ENCODE measurements around the gene CNNM4.
"Not testable (repeated sequence)": the region's sequence is repeated elsewhere in the genome, so short reads cannot be mapped to it uniquely, and the experiment has no call there.

The CNNM4 gene

DNA sequence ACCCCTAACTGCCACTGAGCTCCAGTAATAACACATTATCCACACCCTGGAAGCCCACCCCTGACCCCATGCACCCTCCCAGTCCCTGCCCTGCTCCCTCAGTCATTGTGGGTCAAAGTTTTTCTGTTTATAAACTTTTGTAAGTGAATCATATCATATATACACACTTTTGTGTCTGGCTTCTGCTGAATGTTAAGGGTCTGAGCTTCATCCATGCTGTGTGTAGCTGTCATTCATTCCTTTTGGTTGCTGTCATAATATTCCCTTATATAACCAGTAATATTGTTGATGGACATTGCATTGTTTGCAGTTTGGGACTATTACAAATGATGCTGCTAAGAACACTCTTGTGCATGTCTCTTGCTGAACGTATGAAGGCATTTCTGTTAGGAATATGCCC, 14.5 kb downstream of the CNNM4 start:
- Histone ChIP-seq H3K4me1 (ENCODE audit: control insufficient read depth, insufficient read depth, low read length) (peaks cover 50% of the 10 kb centered on the region), H3K9me3 (ENCODE audit: control insufficient read depth, low read length) (no peaks in the 10 kb centered on the region), H3K4me3 (ENCODE audit: low read length) (no peak overlapping the region), H3K36me3 (ENCODE audit: control insufficient read depth, insufficient read depth, low read length) (no peaks in the 10 kb centered on the region), H3K27me3 (ENCODE audit: control insufficient read depth, insufficient read depth, low read length) (no peaks in the 10 kb centered on the region), H3K9ac (ENCODE audit: low read length) (no peak overlapping the region)

- H3K27me3 ChIP-seq (ENCODE audit: control insufficient read depth, insufficient read depth, low read length) = no peaks in the 10 kb centered on the region
- H3K9ac ChIP-seq (ENCODE audit: low read length) = no peak overlapping the region
- no peaks in the 10 kb centered on the region for H3K36me3 ChIP-seq (ENCODE audit: control insufficient read depth, insufficient read depth, low read length)
- peaks cover 35% of the 10 kb centered on the region for H3K4me1 ChIP-seq (ENCODE audit: control insufficient read depth, insufficient read depth, low read length)
- no peak overlapping the region for H3K4me3 ChIP-seq (ENCODE audit: low read length)
- H3K9me3 ChIP-seq (ENCODE audit: control insufficient read depth, low read length) = no peaks in the 10 kb centered on the region
Observed at GRCh38 chr2:96783388-96783787, 22.7 kb downstream of the CNNM4 start.

GRCh38 chr2:96787411-96787810, 26.7 kb downstream of the CNNM4 start:
- Histone ChIP-seq H3K9me3 (ENCODE audit: control insufficient read depth, low read length) (no peaks in the 10 kb centered on the region), H3K36me3 (ENCODE audit: control insufficient read depth, insufficient read depth, low read length) (no peaks in the 10 kb centered on the region), H3K4me1 (ENCODE audit: control insufficient read depth, insufficient read depth, low read length) (peaks cover 42% of the 10 kb centered on the region), H3K9ac (ENCODE audit: low read length) (no peak overlapping the region), H3K27me3 (ENCODE audit: control insufficient read depth, insufficient read depth, low read length) (no peaks in the 10 kb centered on the region), H3K4me3 (ENCODE audit: low read length) (no peak overlapping the region)

- peaks cover 35% of the 10 kb centered on the region for H3K4me1 ChIP-seq (ENCODE audit: control insufficient read depth, insufficient read depth, low read length)
- no peaks in the 10 kb centered on the region for H3K27me3 ChIP-seq (ENCODE audit: control insufficient read depth, insufficient read depth, low read length)
- H3K4me3 ChIP-seq (ENCODE audit: low read length) = no peak overlapping the region
- no peaks in the 10 kb centered on the region for H3K9me3 ChIP-seq (ENCODE audit: control insufficient read depth, low read length)
- peak overlapping the region; percentile 57 for H3K9ac ChIP-seq (ENCODE audit: low read length)
- no peaks in the 10 kb centered on the region for H3K36me3 ChIP-seq (ENCODE audit: control insufficient read depth, insufficient read depth, low read length)
Observed at GRCh38 chr2:96788442-96789244, 27.9 kb downstream of the CNNM4 start.

GRCh38 chr2:96789245-96789617, 28.5 kb downstream of the CNNM4 start:
- H3K36me3 ChIP-seq (ENCODE audit: control insufficient read depth, insufficient read depth, low read length) = no peaks in the 10 kb centered on the region
- H3K4me1 ChIP-seq (ENCODE audit: control insufficient read depth, insufficient read depth, low read length) = peaks cover 32% of the 10 kb centered on the region
- no peaks in the 10 kb centered on the region for H3K27me3 ChIP-seq (ENCODE audit: control insufficient read depth, insufficient read depth, low read length)
- no peaks in the 10 kb centered on the region for H3K9me3 ChIP-seq (ENCODE audit: control insufficient read depth, low read length)
- no peak overlapping the region for H3K9ac ChIP-seq (ENCODE audit: low read length)
- H3K4me3 ChIP-seq (ENCODE audit: low read length) = no peak overlapping the region

DNA sequence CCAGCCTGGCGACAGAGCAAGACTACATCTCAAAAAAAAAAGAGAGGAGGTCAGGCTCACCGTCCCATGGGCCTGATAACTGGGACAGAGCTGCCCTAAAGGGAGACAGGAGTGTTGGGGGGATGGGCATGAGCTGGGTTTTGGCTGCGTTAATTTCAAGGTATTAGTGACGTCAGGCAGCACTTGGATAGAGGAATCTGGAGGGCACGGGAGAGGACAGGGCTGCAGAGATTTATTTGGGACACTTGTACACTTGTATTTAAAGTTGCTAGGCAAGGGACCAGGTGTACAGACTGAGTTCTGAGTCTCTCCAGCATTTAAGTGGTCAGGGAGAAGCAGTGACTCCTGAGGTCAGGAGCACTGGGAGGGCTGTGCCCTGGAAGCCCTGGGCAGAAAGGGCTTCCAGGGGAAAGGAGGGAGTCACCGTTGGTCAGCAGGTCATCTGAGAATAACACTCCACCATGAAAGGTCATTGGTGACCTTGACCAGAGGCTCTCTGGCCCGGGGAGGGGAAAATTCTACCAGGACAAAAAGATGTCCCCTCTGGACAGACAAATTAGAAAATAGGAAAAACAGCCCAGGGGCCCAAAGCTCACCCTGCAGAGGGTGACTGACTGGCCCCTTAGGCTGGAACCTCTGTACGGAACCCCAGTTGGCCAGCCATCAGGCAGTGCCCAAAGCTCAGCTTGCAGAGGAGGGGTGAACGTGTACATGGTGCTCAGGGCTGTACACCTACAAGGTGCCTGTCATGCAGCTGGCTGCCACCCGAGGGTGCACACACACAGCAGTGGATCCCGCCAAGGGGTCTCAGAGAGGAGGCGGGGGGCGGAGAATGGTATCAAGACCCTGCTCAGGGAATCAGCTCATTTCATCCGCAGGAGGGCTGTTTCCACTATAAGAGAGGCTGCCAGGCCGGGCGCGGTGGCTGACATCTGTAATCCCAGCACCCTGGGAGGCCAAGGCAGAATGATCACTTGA, 32.4 kb downstream of the CNNM4 start:
- Histone ChIP-seq H3K9ac (ENCODE audit: low read length) (no peak overlapping the region), H3K9me3 (ENCODE audit: control insufficient read depth, low read length) (no peaks in the 10 kb centered on the region), H3K4me1 (ENCODE audit: control insufficient read depth, insufficient read depth, low read length) (peaks cover 14% of the 10 kb centered on the region), H3K27me3 (ENCODE audit: control insufficient read depth, insufficient read depth, low read length) (no peaks in the 10 kb centered on the region), H3K4me3 (ENCODE audit: low read length) (no peak overlapping the region), H3K36me3 (ENCODE audit: control insufficient read depth, insufficient read depth, low read length) (no peaks in the 10 kb centered on the region)

- Histone ChIP-seq H3K36me3 (ENCODE audit: control insufficient read depth, insufficient read depth, low read length) (peaks cover 5% of the 10 kb centered on the region), H3K27me3 (ENCODE audit: control insufficient read depth, insufficient read depth, low read length) (no peaks in the 10 kb centered on the region), H3K9ac (ENCODE audit: low read length) (no peak overlapping the region), H3K9me3 (ENCODE audit: control insufficient read depth, low read length) (no peaks in the 10 kb centered on the region), H3K4me1 (ENCODE audit: control insufficient read depth, insufficient read depth, low read length) (no peaks in the 10 kb centered on the region), H3K4me3 (ENCODE audit: low read length) (no peak overlapping the region)
Observed at GRCh38 chr2:96795076-96795475, 34.4 kb downstream of the CNNM4 start.

DNA sequence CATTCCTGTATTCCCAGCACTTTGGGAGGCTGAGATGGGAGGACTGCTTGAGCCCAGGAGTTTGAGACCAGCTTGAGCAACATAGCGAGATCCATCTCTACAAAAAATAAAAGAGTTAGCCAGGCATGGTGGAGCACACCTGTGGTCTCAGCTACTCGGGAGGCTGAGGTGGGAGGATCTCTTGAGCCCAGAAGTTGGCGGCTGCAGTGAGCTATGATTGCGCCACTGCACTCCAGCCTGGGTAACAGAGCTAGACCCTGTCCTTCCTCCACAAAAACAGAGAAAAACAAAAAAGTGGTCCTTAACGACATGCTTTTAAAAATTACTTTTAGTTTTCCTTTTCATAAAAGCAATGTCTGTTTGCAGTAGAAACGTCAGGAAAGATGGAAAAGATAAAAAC, 35.8 kb downstream of the CNNM4 start:
- not testable (repeated sequence) for H3K9me3 ChIP-seq (ENCODE audit: control insufficient read depth, low read length); H3K4me3 ChIP-seq (ENCODE audit: low read length); H3K9ac ChIP-seq (ENCODE audit: low read length); H3K36me3 ChIP-seq (ENCODE audit: control insufficient read depth, insufficient read depth, low read length); H3K27me3 ChIP-seq (ENCODE audit: control insufficient read depth, insufficient read depth, low read length)
- H3K4me1 ChIP-seq (ENCODE audit: control insufficient read depth, insufficient read depth, low read length) = peaks cover 11% of the 10 kb centered on the region

DNA sequence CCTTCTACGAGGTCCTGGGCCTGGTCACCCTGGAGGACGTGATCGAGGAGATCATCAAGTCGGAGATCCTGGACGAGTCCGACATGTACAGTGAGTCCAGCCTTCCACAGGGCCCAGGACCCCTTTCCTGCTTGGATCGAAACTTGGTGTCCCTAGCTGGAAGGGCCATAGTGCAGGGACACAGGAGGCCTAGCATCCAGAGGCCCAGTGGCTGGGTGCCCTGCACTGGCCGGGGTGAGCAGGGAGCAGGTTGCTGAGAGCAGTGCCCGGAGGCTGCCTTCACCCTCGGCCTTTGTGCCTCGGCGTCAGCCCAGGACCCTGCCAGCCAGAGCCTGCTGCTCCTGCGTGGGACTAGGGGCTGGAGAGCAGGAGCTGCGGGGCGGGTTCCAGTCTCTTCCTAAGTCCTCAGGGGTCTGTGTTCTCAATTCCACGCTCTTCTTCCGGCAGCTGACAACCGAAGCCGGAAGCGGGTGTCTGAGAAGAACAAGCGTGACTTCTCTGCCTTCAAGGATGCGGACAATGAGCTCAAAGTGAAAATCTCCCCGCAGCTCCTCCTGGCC, 36.4 kb downstream of the CNNM4 start:
- no peak overlapping the region for H3K4me3 ChIP-seq (ENCODE audit: low read length)
- H3K9ac ChIP-seq (ENCODE audit: low read length) = no peak overlapping the region
- H3K27me3 ChIP-seq (ENCODE audit: control insufficient read depth, insufficient read depth, low read length) = no peaks in the 10 kb centered on the region
- no peaks in the 10 kb centered on the region for H3K9me3 ChIP-seq (ENCODE audit: control insufficient read depth, low read length)
- peaks cover 12% of the 10 kb centered on the region for H3K4me1 ChIP-seq (ENCODE audit: control insufficient read depth, insufficient read depth, low read length)
- peaks cover 9% of the 10 kb centered on the region for H3K36me3 ChIP-seq (ENCODE audit: control insufficient read depth, insufficient read depth, low read length)

- Histone ChIP-seq H3K4me1 (ENCODE audit: control insufficient read depth, insufficient read depth, low read length) (peaks cover 12% of the 10 kb centered on the region), H3K36me3 (ENCODE audit: control insufficient read depth, insufficient read depth, low read length) (peaks cover 9% of the 10 kb centered on the region), H3K9ac (ENCODE audit: low read length) (no peak overlapping the region), H3K9me3 (ENCODE audit: control insufficient read depth, low read length) (no peaks in the 10 kb centered on the region), H3K4me3 (ENCODE audit: low read length) (no peak overlapping the region), H3K27me3 (ENCODE audit: control insufficient read depth, insufficient read depth, low read length) (no peaks in the 10 kb centered on the region)
Observed at GRCh38 chr2:96798733-96799622, 38.3 kb downstream of the CNNM4 start.

DNA sequence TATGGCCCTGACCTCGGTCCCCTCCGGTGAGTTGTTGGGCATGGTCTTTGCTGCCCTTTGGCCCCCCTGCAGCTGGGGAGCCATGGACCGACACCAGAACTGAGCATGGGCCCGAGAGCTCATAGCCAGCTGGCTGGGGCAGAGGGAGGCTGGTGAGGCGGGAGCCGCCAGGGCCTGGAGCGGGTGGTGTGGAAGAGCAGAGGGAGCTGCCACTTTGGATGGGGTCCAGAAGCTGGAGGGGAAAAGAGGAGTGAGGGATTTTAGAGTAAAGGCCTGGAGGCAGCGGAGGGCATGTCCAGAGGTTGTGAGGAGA, 38.9 kb downstream of the CNNM4 start:
- H3K27me3 ChIP-seq (ENCODE audit: control insufficient read depth, insufficient read depth, low read length) = no peaks in the 10 kb centered on the region
- H3K4me3 ChIP-seq (ENCODE audit: low read length) = no peak overlapping the region
- H3K36me3 ChIP-seq (ENCODE audit: control insufficient read depth, insufficient read depth, low read length) = peaks cover 9% of the 10 kb centered on the region
- no peak overlapping the region for H3K9ac ChIP-seq (ENCODE audit: low read length)
- H3K4me1 ChIP-seq (ENCODE audit: control insufficient read depth, insufficient read depth, low read length) = peaks cover 12% of the 10 kb centered on the region
- no peaks in the 10 kb centered on the region for H3K9me3 ChIP-seq (ENCODE audit: control insufficient read depth, low read length)

Data from mucosa of stomach (tissue), 1 donor.